GM13976 (cell line): Measurements from ENCODE around the gene LRRC2.

ENCODE experiments used
- DNase-seq: peaks from one replicate; pipeline ENCODE4 v3.0.0; 2012; ENCODE audit warnings: low spot score
- in situ Hi-C: fragments of 300-500 bp; cut with MboI; formaldehyde crosslinking; loops from one replicate; pipeline ENCODE4 v1.12.0; 2022; ENCODE audit warnings: low sequenced_read_pairs, mixed read lengths, inconsistent platforms; ENCODE audit not compliant: unreplicated experiment
- TF ChIP-seq, protein P1 (sequence below): IDR thresholded peaks from 2 replicates; pipeline ENCODE4 v1.5.1; 2012; ENCODE audit warnings: borderline replicate concordance, mild to moderate bottlenecking; ENCODE audit not compliant: insufficient read depth; ENCODE audit errors: extremely low read depth, missing control alignments, control extremely low read depth

Gene LRRC2

GRCh38 chr3:46489875-46490274, 76.2 kb downstream of the LRRC2 start:
- TF ChIP-seq, protein P1, sequence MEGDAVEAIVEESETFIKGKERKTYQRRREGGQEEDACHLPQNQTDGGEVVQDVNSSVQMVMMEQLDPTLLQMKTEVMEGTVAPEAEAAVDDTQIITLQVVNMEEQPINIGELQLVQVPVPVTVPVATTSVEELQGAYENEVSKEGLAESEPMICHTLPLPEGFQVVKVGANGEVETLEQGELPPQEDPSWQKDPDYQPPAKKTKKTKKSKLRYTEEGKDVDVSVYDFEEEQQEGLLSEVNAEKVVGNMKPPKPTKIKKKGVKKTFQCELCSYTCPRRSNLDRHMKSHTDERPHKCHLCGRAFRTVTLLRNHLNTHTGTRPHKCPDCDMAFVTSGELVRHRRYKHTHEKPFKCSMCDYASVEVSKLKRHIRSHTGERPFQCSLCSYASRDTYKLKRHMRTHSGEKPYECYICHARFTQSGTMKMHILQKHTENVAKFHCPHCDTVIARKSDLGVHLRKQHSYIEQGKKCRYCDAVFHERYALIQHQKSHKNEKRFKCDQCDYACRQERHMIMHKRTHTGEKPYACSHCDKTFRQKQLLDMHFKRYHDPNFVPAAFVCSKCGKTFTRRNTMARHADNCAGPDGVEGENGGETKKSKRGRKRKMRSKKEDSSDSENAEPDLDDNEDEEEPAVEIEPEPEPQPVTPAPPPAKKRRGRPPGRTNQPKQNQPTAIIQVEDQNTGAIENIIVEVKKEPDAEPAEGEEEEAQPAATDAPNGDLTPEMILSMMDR = no peak
- in situ Hi-C loops = loop anchor here (5.0 kb wide), 1 partner anchor 142 kb away; no protein-coding TSS in a partner anchor
- no peak for DNase-seq

- in situ Hi-C loops = no loop called here
- TF ChIP-seq, protein P1 = no peak
- no peak for DNase-seq
Observed at GRCh38 chr3:46489381-46489780, 76.7 kb downstream of the LRRC2 start.

GRCh38 chr3:46488735-46489361, 77.3 kb downstream of the LRRC2 start:
- peak; percentile 95 for DNase-seq
- in situ Hi-C loops = no loop called here
- TF ChIP-seq, protein P1 = peak; percentile 100

DNA sequence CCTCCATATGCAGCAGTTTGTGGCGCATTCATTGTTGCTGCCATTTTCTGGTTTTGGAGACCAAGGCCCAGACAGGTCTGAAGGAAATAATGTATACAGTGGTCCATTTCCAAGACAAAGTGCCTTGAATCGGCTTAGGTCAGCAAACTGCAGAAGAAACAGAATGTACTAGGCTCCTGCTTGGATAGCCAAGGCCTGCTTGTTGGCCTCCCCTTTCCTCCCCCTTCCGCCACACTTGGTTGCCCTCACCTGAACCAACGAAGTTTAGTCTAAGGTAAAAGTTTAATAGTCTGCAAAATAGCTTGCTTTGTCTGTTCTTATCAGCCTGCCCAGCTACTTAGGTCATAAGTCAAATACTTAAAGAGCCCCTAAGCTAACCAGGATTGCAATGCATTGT, 80.3 kb downstream of the LRRC2 start:
- in situ Hi-C loops = no loop called here
- TF ChIP-seq, protein P1 = no peak
- no peak for DNase-seq

DNA sequence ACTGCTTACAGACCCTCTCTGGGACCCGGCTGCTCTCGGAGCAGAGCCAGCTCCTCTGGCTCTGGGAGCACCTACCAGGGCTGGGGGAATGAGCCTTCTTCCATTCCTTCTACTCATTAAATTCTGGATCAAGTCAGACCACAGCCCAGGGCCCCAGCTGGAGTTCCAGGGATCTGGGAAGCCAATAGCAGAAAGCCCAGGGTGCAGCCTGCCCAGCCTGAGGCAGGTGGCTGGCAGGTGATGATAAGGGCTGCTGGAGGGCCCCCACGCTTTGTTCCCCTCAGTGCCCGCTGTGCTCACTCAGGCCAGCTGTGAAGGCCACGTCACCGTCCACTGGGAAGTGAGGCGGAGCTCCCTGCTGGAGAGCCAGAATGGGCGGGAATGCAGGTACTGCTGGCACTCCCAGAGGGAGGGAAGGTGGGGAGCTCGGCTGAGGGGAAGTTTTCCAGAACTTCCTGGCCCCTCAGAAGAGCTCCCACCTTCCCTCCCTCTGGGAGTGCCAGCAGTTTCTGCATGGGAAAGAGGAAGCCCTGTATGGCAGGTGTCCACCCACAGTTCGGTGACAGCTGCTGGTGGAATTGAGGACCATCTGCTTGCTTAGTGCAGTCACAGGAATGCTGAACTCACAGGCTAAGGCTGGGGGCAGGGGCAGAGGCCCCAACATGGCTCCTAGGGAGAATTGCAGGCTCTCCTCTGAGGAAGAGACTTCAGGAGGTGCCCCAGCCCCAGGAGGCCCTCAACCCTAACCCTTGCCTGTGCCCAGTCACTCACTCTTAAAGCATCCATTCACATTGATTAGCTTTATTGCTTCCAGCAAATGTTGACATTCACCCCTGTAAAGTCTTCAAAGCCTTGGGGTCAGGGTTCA, 81.0 kb downstream of the LRRC2 start:
- in situ Hi-C loops = no loop called here
- TF ChIP-seq, protein P1 = no peak
- DNase-seq = no peak

GRCh38 chr3:46484388-46484787, 81.7 kb downstream of the LRRC2 start:
- TF ChIP-seq, protein P1 = no peak
- DNase-seq = no peak
- in situ Hi-C loops = no loop called here
